ENCODE measurements around the gene BZW2. TPM values are rescaled to one million over a fixed set of nuclear protein-coding genes. Genes with fewer than 3 reads are reported as not detected.

Gene BZW2
- 88.9 and 95.7 TPM in 2 replicates for total RNA-seq

GRCh38 chr7:16645593-16646471 lies at the start of gene BZW2, which contains the start of gene ANKMY2:
Gene BZW2 (plus strand): TSS chr7:16646181. CDS start chr7:16665444, 19,263 bp downstream.
Gene ANKMY2 (minus strand): TSS chr7:16645754. CDS start chr7:16645573, 181 bp downstream.

GRCh38 chr7:16753102-16753931 lies 107.3 kb downstream of the BZW2 start, which contains the start of gene TSPAN13:
Gene TSPAN13 (plus strand): TSS chr7:16753755. CDS start chr7:16753968, 213 bp downstream.

Other genes starting within 250 kb of the BZW2 start
- 0.43 and 0.96 TPM in 2 replicates for gene CRPPA, start 224.6 kb upstream of the BZW2 start, total RNA-seq
- gene SOSTDC1, start 180.4 kb upstream of the BZW2 start, total RNA-seq: 0.24 TPM in 1 of 2 replicates, not detected in the other
- gene LRRC72, start 119.4 kb upstream of the BZW2 start, total RNA-seq: not detected in 2 replicates
- 6.2 and 8.0 TPM in 2 replicates for gene ANKMY2, start 427 bp upstream of the BZW2 start, total RNA-seq
- gene TSPAN13, start 107.6 kb downstream of the BZW2 start, total RNA-seq: 21.7 and 32.2 TPM in 2 replicates
- 9.2 and 279 TPM in 2 replicates for gene AGR2, start 158.8 kb downstream of the BZW2 start, total RNA-seq
- not detected in 2 replicates for gene AGR3, start 235.8 kb downstream of the BZW2 start, total RNA-seq

Measured in tracheal epithelial cell (primary cell).